ENCODE measurements around the gene CCDC146. TPM values are rescaled to one million over a fixed set of nuclear protein-coding genes. Genes with fewer than 3 reads are reported as not detected.
"Not testable (repeated sequence)": the region's sequence is repeated elsewhere in the genome, so short reads cannot be mapped to it uniquely, and the experiment has no call there.

CCDC146 gene
- total RNA-seq, 2 donors from 2014 or later, result 2.0 to 3.8 TPM

DNA sequence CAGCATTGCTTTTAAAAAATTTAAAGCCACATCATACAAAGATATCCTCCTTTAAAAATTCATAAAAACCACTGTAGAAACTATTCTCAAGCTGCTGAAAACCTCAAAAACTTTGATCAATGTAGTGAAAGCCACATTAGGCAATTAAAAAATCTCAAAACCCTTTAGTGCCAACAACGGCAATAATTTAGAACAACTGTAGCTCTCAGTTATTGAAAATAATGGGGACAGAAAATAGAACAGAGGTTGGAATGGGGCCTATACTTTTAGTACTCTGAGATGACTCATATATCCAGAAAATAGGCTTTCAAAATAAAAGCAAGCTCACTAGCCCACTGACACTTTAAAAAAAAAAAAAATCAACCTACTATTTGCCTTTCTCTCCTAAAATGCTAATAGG is 206.3 kb downstream of the CCDC146 start:
- DNase-seq, result no peak
- H3K27ac Mint-ChIP-seq, result peak overlapping the region; percentile 34
- H3K4me1 Mint-ChIP-seq (ENCODE audit: low read depth), result peaks cover 67% of the 10 kb centered on the region
- peak overlapping the region; percentile 68 to 72 for H3K4me3 Mint-ChIP-seq
- no peak for ATAC-seq (replicated peaks in 1 of 2)
- H3K27me3 Mint-ChIP-seq (ENCODE audit: low read depth), result no peaks in the 10 kb centered on the region
- H3K36me3 Mint-ChIP-seq (ENCODE audit: insufficient read depth in 2 of 2), result no peaks in the 10 kb centered on the region
- H3K9me3 Mint-ChIP-seq, result no peaks in the 10 kb centered on the region

- H3K4me1 Mint-ChIP-seq (ENCODE audit: low read depth), result peaks cover 67% of the 10 kb centered on the region
- peak; percentile 70 to 71 for ATAC-seq (replicated peaks in 1 of 2)
- peak overlapping the region; percentile 72 to 84 for H3K4me3 Mint-ChIP-seq
- no peaks in the 10 kb centered on the region for H3K36me3 Mint-ChIP-seq (ENCODE audit: insufficient read depth in 2 of 2)
- H3K9me3 Mint-ChIP-seq, result no peaks in the 10 kb centered on the region
- no peak for DNase-seq
- H3K27me3 Mint-ChIP-seq (ENCODE audit: low read depth), result no peaks in the 10 kb centered on the region
- H3K27ac Mint-ChIP-seq, result peak overlapping the region; percentile 62
These were observed 207.2 kb downstream of the CCDC146 start for GRCh38 chr7:77329466-77330168.

DNA sequence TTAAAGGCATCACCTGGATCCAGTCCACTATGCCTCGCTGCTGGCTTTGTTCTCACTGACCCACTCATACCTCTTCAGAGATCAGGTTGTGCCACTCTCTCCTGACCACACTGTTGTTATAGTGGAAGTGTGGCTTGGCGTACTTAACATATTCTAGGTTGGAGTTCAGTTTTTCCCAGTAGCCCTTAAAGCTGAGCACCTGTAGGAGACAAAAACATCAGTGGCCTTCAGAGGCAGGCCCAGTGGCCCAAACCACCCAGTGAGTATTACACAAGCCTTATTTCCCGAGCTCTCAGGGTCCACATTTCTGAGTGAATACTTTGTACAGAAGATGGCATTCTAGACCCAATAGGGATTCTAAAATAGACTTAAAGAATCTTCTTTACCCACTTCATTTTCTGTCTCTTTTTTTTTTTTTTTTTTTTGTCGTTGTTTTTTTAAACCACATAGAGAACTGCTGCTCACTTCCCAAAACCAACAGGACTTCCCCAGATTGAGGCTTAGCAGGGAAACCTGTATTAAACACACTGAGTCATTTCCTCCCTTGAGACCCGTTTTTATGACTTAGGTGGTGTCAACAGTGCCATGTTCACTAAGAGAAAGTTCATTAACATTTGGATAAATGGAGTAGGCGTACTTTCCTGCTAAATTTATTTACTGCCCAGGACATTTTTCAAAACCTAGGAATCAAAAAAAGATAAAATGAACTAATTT is 207.9 kb downstream of the CCDC146 start:
- H3K27ac Mint-ChIP-seq, result peak overlapping the region; percentile 88
- no peaks in the 10 kb centered on the region for H3K36me3 Mint-ChIP-seq (ENCODE audit: insufficient read depth in 2 of 2)
- ATAC-seq (replicated peaks in 1 of 2) (peak; percentile 49 to 55), DNase-seq (peak; percentile 18 to 28)
- H3K9me3 Mint-ChIP-seq, result no peaks in the 10 kb centered on the region
- no peaks in the 10 kb centered on the region for H3K27me3 Mint-ChIP-seq (ENCODE audit: low read depth)
- peak overlapping the region; percentile 70 to 84 for H3K4me3 Mint-ChIP-seq
- peaks cover 67% of the 10 kb centered on the region for H3K4me1 Mint-ChIP-seq (ENCODE audit: low read depth)

DNA sequence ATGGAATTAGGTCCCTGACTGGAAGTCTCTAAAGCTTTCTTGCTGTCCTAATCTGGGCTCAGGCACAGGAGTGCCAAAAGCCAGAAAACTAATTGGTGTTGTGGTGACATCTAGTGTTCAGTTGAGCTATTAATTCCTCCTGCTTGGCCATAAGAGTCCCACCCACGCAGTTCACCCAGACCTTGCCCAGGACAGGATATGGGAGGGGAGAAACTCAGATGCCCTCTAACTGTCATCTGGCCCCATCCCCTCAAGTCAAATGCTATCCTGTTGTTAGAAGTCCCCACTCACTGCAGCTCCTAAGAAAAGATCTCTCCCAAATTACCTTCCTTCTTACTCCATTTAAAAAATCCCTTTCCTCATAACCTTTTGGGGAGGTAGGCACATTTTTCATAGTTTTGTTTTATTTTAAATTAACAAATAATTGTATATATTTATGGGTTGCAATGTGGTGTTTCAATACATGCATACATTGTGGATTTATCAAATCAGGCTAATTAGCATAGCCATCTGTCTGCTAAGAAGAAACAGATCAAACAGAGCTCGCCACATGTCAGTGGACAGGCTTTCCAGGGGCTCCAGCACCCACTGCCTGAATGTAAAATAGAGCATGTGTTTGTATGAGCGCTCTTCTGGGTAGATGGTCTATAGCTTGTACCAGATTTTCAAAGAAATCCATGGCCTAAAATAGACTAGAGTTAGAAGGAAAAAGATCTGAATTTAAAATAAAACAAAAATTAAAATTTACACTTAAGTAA is 209.7 kb downstream of the CCDC146 start:
- peak; percentile 51 to 68 for ATAC-seq (replicated peaks in 1 of 2)
- Mint-ChIP-seq H3K36me3 (ENCODE audit: insufficient read depth in 2 of 2) (no peaks in the 10 kb centered on the region), H3K27ac (peak overlapping the region; percentile 34), H3K4me1 (ENCODE audit: low read depth) (peaks cover 51% of the 10 kb centered on the region), H3K9me3 (no peaks in the 10 kb centered on the region), H3K4me3 (peak overlapping the region in 1 of 2 donors; percentile 17), H3K27me3 (ENCODE audit: low read depth) (no peaks in the 10 kb centered on the region)
- DNase-seq, result peak; percentile 56 to 67

DNA sequence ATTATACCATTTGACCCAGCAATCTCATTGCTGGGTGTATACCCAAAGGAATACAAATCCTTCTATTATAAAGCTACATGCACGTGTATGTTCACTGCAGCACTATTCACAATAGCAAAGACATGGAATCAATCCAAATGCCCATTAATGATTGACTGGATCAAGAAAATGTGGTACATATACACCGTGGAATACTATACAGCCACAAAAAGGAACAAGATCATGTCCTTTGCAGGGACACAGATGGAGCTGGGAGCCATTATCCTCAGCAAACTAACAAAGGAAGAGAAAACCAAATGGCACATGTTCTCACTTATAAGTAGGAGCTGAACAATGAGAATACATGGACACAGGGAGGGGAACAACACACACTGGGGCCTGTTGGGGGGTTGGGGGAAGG is 211.6 kb downstream of the CCDC146 start:
- H3K4me3 Mint-ChIP-seq; H3K9me3 Mint-ChIP-seq; H3K27ac Mint-ChIP-seq; ATAC-seq (replicated peaks in 1 of 2); DNase-seq; H3K27me3 Mint-ChIP-seq (ENCODE audit: low read depth); H3K36me3 Mint-ChIP-seq (ENCODE audit: insufficient read depth in 2 of 2): not testable (repeated sequence)
- peaks cover 35% of the 10 kb centered on the region for H3K4me1 Mint-ChIP-seq (ENCODE audit: low read depth)

DNA sequence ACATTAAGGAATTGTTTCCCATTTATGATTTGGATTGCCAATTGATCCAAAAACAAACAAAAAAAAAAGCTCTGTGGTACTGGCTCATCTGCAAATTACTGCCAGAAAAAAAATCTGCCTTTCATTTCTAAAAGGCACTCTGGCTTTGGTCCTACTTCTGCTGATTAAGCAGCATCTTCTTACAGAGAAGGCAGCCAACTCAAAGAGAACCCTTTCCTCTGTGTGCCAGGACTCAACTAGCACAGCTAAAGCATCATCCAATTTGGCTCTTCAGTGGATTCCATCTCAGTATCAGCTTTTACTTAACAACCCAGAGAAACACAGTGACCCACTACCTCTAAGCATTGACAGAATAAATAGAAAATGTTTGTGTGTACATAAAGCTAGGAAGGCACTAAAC is 213.2 kb downstream of the CCDC146 start:
- peaks cover 20% of the 10 kb centered on the region for H3K4me1 Mint-ChIP-seq (ENCODE audit: low read depth)
- H3K4me3 Mint-ChIP-seq, result no peak overlapping the region
- H3K36me3 Mint-ChIP-seq (ENCODE audit: insufficient read depth in 2 of 2), result no peaks in the 10 kb centered on the region
- no peaks in the 10 kb centered on the region for H3K9me3 Mint-ChIP-seq
- no peak overlapping the region for H3K27ac Mint-ChIP-seq
- DNase-seq (no peak), ATAC-seq (replicated peaks in 1 of 2) (no peak)
- H3K27me3 Mint-ChIP-seq (ENCODE audit: low read depth), result no peaks in the 10 kb centered on the region

GRCh38 chr7:77337456-77337990 is 215.1 kb downstream of the CCDC146 start:
- H3K27me3 Mint-ChIP-seq (ENCODE audit: low read depth), result no peaks in the 10 kb centered on the region
- DNase-seq (no peak), ATAC-seq (replicated peaks in 1 of 2) (no peak)
- peaks cover 4% of the 10 kb centered on the region for H3K4me1 Mint-ChIP-seq (ENCODE audit: low read depth)
- H3K36me3 Mint-ChIP-seq (ENCODE audit: insufficient read depth in 2 of 2), result no peaks in the 10 kb centered on the region
- no peaks in the 10 kb centered on the region for H3K9me3 Mint-ChIP-seq
- H3K4me3 Mint-ChIP-seq, result no peak overlapping the region
- no peak overlapping the region for H3K27ac Mint-ChIP-seq

- no peaks in the 10 kb centered on the region for H3K9me3 Mint-ChIP-seq
- no peak overlapping the region for H3K4me3 Mint-ChIP-seq
- no peaks in the 10 kb centered on the region for H3K36me3 Mint-ChIP-seq (ENCODE audit: insufficient read depth in 2 of 2)
- no peak overlapping the region for H3K27ac Mint-ChIP-seq
- H3K4me1 Mint-ChIP-seq (ENCODE audit: low read depth), result peaks cover 4% of the 10 kb centered on the region
- ATAC-seq (replicated peaks in 1 of 2) (no peak), DNase-seq (no peak)
- H3K27me3 Mint-ChIP-seq (ENCODE audit: low read depth), result no peaks in the 10 kb centered on the region
These were observed 215.8 kb downstream of the CCDC146 start for GRCh38 chr7:77338260-77338659.

GRCh38 chr7:77338883-77339629 is 216.6 kb downstream of the CCDC146 start:
- Mint-ChIP-seq H3K36me3 (ENCODE audit: insufficient read depth in 2 of 2) (no peaks in the 10 kb centered on the region), H3K4me1 (ENCODE audit: low read depth) (peaks cover 4% of the 10 kb centered on the region), H3K27ac (no peak overlapping the region), H3K9me3 (no peaks in the 10 kb centered on the region), H3K4me3 (no peak overlapping the region), H3K27me3 (ENCODE audit: low read depth) (no peaks in the 10 kb centered on the region)
- ATAC-seq (replicated peaks in 1 of 2), result no peak
- DNase-seq, result no peak

- no peak for DNase-seq
- Mint-ChIP-seq H3K4me1 (ENCODE audit: low read depth) (peaks cover 4% of the 10 kb centered on the region), H3K27ac (no peak overlapping the region), H3K4me3 (no peak overlapping the region), H3K9me3 (no peaks in the 10 kb centered on the region), H3K27me3 (ENCODE audit: low read depth) (no peaks in the 10 kb centered on the region), H3K36me3 (ENCODE audit: insufficient read depth in 2 of 2) (no peaks in the 10 kb centered on the region)
- ATAC-seq (replicated peaks in 1 of 2), result no peak
These were observed 217.3 kb downstream of the CCDC146 start for GRCh38 chr7:77339726-77340125.
